T-helper 2 cell treated with Interferon-gamma antibody and Interleukin-4, amounts not matched to agents 100 ng/mL and 5 ng/mL, for 36 hours (primary cell): Measurements from ENCODE around the gene LRRC15. TPM values are rescaled to one million over a fixed set of nuclear protein-coding genes. Genes with fewer than 3 reads are reported as not detected.

Experiments
- intact Hi-C: fragments of 100-400 bp; cut with micrococcal nuclease; formaldehyde crosslinking; loops from one replicate; pipeline ENCODE4 v1.15.1; 2023
- total RNA-seq: library from RNA; stranded (reverse); gene quantifications from 2 replicates; pipeline ENCODE4 v1.2.3, GENCODE V29; 2022

The LRRC15 gene
- total RNA-seq, 1 donor from 2014 or later, result not detected

- intact Hi-C loops, result no loop called here
Observed at GRCh38 chr3:194320744-194321243, 48.7 kb downstream of the LRRC15 start.

- intact Hi-C loops, result no loop called here
Observed at GRCh38 chr3:194320100-194320499, 49.4 kb downstream of the LRRC15 start.

- intact Hi-C loops, result loop anchor here (5.0 to 10.0 kb wide), 2 partner anchors 344 to 856 kb away; no protein-coding TSS in a partner anchor
Observed at GRCh38 chr3:194318511-194319161, 50.9 kb downstream of the LRRC15 start.

GRCh38 chr3:194316918-194317317 is 52.6 kb downstream of the LRRC15 start:
- intact Hi-C loops, result loop anchor here (5.0 to 10.0 kb wide), 2 partner anchors 342 to 855 kb away; no protein-coding TSS in a partner anchor

GRCh38 chr3:194315965-194316361 is 53.6 kb downstream of the LRRC15 start:
- intact Hi-C loops, result loop anchor here (1.0 to 10.0 kb wide), 4 partner anchors 341 to 854 kb away; no protein-coding TSS in a partner anchor

GRCh38 chr3:194315088-194315964 is 54.2 kb downstream of the LRRC15 start:
- intact Hi-C loops, result loop anchor here (1.0 to 10.0 kb wide), 4 partner anchors 341 to 853 kb away; no protein-coding TSS in a partner anchor

- intact Hi-C loops, result loop anchor here (1.0 to 10.0 kb wide), 4 partner anchors 340 to 852 kb away; no protein-coding TSS in a partner anchor
Observed at GRCh38 chr3:194314388-194315068, 55.0 kb downstream of the LRRC15 start.

GRCh38 chr3:194313560-194314387 is 55.8 kb downstream of the LRRC15 start:
- intact Hi-C loops, result loop anchor here (2.0 to 10.0 kb wide), 2 partner anchors 339 to 535 kb away; no protein-coding TSS in a partner anchor

GRCh38 chr3:194312743-194313281 is 56.7 kb downstream of the LRRC15 start:
- intact Hi-C loops, result loop anchor here (10.0 kb wide), 1 partner anchor 338 kb away; no protein-coding TSS in a partner anchor

- intact Hi-C loops, result loop anchor here (10.0 kb wide), 1 partner anchor 337 kb away; no protein-coding TSS in a partner anchor
Observed at GRCh38 chr3:194312186-194312742, 57.3 kb downstream of the LRRC15 start.

- intact Hi-C loops, result loop anchor here (10.0 kb wide), 1 partner anchor 336 kb away; no protein-coding TSS in a partner anchor
Observed at GRCh38 chr3:194311000-194311399, 58.5 kb downstream of the LRRC15 start.

- intact Hi-C loops, result loop anchor here (10.0 kb wide), 1 partner anchor 335 kb away; no protein-coding TSS in a partner anchor
Observed at GRCh38 chr3:194310060-194310835, 59.3 kb downstream of the LRRC15 start.

GRCh38 chr3:194308601-194309449 is 60.7 kb downstream of the LRRC15 start:
- intact Hi-C loops, result loop anchor here (5.0 kb wide), 2 partner anchors 107 to 717 kb away; partner anchors contain the start of gene OPA1

GRCh38 chr3:194307849-194308248 is 61.7 kb downstream of the LRRC15 start:
- intact Hi-C loops, result loop anchor here (1.0 to 5.0 kb wide), 4 partner anchors 53 to 716 kb away; partner anchors contain the start of gene OPA1

GRCh38 chr3:194306771-194307640 is 62.5 kb downstream of the LRRC15 start:
- intact Hi-C loops, result loop anchor here (1.0 to 5.0 kb wide), 4 partner anchors 52 to 715 kb away; partner anchors contain the start of gene OPA1

- intact Hi-C loops, result loop anchor here (2.0 to 5.0 kb wide), 3 partner anchors 104 to 714 kb away; partner anchors contain the start of gene OPA1
Observed at GRCh38 chr3:194306109-194306686, 63.3 kb downstream of the LRRC15 start.
